NCI-H128 (cell line): ENCODE measurements around the gene STXBP6.
"Not testable (repeated sequence)": the region's sequence is repeated elsewhere in the genome, so short reads cannot be mapped to it uniquely, and the experiment has no call there.

ENCODE experiments used
- DNase-seq: peaks from one replicate; lab custom pipeline; 2025; ENCODE audit not compliant: unreplicated experiment; lab: John Stamatoyannopoulos, UW

The STXBP6 gene

GRCh38 chr14:24988760-24989159, 61.2 kb downstream of the STXBP6 start:
- DNase-seq = no peak

DNA sequence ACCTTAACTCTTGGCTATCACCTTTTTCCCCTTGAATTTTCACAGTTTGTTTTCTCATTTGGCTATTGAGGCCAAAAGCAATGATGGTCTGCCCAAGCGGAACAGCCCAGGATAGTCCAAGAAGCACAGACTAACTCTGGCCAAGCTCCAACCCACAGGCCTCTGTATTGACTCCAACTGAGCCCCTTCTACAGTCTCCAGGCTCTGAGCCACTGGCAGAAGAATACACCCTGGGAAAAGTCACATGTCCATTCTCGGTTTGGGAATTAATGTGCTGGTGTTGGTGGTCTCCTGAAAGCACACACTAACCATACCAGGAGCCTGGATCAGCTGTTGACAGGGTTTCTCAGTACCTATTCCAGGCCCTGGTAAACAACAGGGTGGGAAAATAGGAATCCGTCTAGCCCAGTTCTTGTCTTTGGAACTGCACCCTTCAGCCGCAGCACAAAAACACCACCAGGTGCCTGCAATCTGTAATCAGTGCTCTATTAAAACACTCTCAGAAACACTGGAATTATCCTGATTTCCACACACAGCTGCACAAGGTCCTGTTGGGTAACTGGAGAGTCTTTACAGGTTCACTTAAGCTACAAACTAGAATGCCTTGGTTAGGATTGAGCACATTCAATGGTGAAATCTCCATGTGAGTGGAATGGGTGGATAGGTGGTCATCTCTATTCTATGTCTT, 63.6 kb downstream of the STXBP6 start:
- DNase-seq = no peak

- DNase-seq = no peak
These were observed 64.9 kb downstream of the STXBP6 start for GRCh38 chr14:24984846-24985589.

- DNase-seq = no peak
These were observed 67.3 kb downstream of the STXBP6 start for GRCh38 chr14:24982472-24983155.

DNA sequence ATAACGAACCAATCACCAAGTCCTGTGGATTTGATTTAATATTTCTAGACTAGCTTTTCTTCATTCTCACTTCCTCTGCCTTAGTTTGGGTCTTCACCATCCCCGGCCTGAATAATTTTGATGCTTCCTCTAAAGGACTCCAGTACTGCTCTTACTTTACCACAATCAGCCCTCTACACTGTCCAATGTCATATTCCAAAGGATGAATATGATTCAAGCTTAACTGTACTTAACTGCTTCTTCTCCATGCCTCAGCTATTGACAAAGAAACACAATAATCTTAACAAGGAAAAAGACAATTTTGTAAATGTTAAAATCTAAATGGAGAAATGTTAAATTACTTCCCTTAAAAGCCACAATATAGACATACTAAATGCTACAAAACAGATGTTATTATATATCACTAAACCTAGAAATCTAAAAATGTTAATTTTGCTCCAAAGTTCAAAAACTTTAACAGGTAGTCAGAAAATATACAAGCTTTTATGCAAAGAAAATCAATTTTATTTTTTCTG, 70.2 kb downstream of the STXBP6 start:
- no peak for DNase-seq

GRCh38 chr14:24978862-24979724, 70.9 kb downstream of the STXBP6 start:
- no peak for DNase-seq

- no peak for DNase-seq
These were observed 73.3 kb downstream of the STXBP6 start for GRCh38 chr14:24976602-24977001.

- DNase-seq = no peak
These were observed 74.6 kb downstream of the STXBP6 start for GRCh38 chr14:24975393-24975792.

GRCh38 chr14:24974591-24975374, 75.2 kb downstream of the STXBP6 start:
- no peak for DNase-seq

- no peak for DNase-seq
These were observed 77.1 kb downstream of the STXBP6 start for GRCh38 chr14:24972844-24973243.

DNA sequence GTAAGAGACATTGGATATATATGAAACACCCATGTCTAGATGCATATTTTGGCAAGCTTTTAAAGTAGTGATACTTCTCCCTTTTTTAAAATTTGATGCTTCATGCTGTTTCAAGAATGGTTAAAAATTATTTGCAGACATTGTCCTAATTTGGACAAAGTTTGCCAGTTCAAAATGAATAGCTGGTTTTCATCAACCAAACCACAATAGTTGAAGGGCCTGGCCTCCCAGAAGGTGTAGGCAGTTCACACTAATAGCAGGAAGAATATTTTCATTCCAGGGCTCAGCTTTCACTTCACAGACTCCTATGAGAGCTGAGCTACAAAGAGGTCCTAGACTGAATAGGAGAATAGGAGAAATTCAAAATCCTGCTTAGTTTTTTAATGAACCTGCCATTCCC, 78.7 kb downstream of the STXBP6 start:
- no peak for DNase-seq

- DNase-seq = no peak
These were observed 83.4 kb downstream of the STXBP6 start for GRCh38 chr14:24966579-24966964.

DNA sequence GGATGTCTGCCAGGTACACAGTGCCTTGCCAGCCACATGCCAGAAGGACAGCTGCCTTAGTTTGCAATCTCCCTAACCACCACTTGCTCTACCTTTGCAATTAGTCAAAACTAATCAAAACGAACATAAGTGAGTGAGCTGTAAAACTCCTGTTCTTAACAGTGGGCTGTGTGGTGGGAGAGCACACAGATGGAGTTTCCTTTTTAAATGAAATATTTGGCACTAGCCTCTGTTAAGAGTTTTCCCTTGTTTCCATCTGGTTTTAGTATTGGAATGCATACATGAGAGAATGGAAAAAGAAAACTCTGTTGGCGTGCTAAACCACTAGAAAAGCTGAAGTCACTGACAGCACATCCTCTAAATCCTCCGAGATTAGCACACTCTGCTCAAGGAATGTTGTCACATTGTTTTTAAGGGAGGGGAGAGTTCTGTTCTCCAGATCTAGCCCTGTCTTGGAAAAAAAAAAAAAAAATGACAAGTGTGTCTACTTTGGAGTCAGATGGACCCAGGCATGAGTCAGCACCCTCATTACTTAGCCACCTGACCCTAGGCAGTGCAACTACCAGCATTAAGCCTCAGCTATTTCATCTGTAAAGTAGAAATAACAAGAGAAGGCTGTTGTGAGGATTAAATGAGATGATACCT, 83.9 kb downstream of the STXBP6 start:
- DNase-seq = no peak

DNA sequence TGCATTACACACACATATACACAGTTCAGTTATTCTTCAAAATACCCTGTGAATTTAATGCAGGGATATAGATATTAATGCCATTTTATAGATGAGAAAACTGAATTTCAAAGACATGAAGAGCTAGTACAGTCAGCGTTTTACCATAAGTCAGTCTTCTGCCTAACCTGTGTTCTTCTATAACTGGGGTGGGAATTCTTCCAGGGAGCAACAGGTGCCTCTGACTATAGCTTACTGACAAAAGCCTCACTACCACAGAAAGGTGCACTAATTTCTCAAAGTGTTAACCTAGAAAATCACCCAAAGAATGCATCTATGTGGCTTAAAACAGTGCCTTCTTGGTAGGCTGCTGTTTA, 84.4 kb downstream of the STXBP6 start:
- DNase-seq = no peak

- no peak for DNase-seq
These were observed 85.4 kb downstream of the STXBP6 start for GRCh38 chr14:24964591-24964990.

DNA sequence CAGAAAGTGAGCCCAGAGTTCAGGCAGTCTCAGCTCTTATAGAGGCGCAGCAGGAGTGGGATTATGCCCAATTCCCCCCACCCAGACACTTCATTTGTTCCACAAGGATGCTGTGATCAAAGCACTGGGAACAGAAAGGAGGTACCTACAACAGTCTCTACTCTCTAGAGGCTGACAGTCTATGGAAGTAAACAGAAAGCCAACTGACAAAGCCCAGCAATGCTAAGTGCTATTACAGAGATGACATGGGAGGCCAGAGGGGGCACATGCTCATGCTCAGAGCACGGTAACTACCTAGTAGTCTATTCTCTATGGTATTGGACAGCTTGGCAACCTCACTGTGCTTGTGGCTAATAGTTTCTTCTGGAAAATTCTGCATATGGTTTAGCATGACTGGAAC, 85.9 kb downstream of the STXBP6 start:
- no peak for DNase-seq

DNA sequence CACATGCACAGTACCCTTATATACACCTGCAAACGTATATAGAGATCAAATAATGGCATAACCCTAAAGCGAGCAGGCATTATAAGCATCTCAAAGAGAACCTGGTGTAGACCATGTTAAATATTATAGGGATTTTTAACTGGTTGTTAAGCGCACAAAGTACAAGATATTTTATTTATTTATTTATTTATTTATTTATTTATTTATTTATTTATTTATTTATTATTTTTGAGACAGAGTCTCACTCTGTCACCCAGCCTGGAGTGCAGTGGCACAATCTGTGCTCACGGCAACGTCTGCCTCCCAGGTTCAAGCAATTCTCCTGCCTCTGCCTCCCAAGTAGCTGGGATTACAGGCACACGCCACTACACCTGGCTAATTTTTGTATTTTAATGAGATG, 87.8 kb downstream of the STXBP6 start:
- not testable (repeated sequence) for DNase-seq

GRCh38 chr14:24960816-24961215, 89.1 kb downstream of the STXBP6 start:
- DNase-seq = no peak

GRCh38 chr14:24959791-24960331, 90.1 kb downstream of the STXBP6 start:
- DNase-seq = no peak

DNA sequence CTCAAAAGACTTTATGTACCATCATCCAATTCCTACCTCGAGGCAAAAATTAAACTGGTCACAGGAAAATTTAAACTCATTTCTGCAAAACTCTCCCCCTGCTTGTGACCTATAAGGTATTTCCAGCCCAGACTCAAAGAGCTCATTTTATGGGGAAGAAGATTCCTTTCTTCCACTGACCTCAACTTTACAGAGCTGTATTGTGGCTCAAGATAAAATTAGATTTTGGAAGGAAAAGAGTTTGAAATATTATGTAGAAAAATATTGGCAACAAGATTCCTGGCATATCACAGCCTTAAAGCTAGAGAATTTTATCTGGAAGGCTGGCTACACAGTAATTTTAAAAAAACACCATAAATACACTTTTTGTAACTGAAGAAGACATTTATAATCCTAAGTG, 91.7 kb downstream of the STXBP6 start:
- no peak for DNase-seq
